ENCODE data around the gene GLCE.

DNA sequence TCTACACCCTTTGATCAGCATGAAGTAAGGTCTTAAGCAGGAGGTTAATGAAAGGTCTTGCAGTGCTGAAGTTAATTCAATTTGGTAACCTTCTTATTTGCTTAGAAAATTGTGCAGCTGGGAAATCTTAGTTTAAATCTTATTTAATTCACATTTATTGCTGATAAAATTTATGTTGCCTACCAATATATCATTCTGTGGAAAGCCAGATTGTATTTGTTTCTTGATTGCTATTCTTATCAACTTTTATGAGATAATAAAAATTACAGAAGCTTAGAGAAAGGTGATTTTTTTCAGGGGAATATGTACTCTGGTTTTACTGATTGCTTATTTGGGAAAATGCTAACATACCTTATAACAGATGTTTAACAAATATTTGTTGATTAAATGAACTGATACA, 74.2 kb downstream of the GLCE start:
- TF ChIP-seq YY1 (IDR thresholded peaks at IDR 0.05; ENCODE audit: low read depth) (no peak), RAD21 (IDR thresholded peaks at IDR 0.05; ENCODE audit: low read depth) (no peak), CEBPB (IDR thresholded peaks at IDR 0.05) (no peak), TAF1 (IDR thresholded peaks at IDR 0.05; ENCODE audit: low read depth) (no peak), EP300 (IDR thresholded peaks at IDR 0.05; ENCODE audit: borderline replicate concordance) (no peak)
- TF ChIP-seq, protein P1, sequence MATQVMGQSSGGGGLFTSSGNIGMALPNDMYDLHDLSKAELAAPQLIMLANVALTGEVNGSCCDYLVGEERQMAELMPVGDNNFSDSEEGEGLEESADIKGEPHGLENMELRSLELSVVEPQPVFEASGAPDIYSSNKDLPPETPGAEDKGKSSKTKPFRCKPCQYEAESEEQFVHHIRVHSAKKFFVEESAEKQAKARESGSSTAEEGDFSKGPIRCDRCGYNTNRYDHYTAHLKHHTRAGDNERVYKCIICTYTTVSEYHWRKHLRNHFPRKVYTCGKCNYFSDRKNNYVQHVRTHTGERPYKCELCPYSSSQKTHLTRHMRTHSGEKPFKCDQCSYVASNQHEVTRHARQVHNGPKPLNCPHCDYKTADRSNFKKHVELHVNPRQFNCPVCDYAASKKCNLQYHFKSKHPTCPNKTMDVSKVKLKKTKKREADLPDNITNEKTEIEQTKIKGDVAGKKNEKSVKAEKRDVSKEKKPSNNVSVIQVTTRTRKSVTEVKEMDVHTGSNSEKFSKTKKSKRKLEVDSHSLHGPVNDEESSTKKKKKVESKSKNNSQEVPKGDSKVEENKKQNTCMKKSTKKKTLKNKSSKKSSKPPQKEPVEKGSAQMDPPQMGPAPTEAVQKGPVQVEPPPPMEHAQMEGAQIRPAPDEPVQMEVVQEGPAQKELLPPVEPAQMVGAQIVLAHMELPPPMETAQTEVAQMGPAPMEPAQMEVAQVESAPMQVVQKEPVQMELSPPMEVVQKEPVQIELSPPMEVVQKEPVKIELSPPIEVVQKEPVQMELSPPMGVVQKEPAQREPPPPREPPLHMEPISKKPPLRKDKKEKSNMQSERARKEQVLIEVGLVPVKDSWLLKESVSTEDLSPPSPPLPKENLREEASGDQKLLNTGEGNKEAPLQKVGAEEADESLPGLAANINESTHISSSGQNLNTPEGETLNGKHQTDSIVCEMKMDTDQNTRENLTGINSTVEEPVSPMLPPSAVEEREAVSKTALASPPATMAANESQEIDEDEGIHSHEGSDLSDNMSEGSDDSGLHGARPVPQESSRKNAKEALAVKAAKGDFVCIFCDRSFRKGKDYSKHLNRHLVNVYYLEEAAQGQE (IDR thresholded peaks at IDR 0.05; ENCODE audit: low read depth), result no peak
- TF ChIP-seq, protein P2, sequence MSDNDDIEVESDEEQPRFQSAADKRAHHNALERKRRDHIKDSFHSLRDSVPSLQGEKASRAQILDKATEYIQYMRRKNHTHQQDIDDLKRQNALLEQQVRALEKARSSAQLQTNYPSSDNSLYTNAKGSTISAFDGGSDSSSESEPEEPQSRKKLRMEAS (IDR thresholded peaks at IDR 0.05), result no peak
